ENCODE data around the gene SPANXN4. TPM values are rescaled to one million over a fixed set of nuclear protein-coding genes. Genes with fewer than 3 reads are reported as not detected.

SPANXN4 gene
- total and polyA plus RNA-seq, 2 of the 4 experiments (the other 2 are of a cell fraction) = not detected

DNA sequence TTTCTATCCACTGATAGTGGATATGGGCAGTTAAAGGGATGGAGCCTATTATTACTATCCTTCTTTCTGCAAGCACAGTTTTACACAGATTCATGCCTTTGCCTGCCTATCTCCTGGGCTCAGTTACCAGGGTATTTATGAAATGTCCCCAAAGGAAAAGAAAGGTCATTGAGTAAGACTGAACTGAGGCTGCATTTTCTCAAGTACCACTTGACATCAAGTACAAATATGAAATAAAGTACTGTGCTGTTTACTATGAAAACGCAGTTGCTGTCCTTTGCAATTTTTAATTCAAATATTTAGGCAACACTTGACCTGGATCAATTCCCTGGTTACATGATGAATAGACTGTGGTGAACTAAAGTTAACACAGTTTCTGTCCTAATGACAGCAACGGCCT is 23.5 kb upstream of the SPANXN4 start:
- H2BK20ac ChIP-seq (ENCODE audit: low read depth, low read length) = no peak overlapping the region
- intact Hi-C loops (cut with micrococcal nuclease) (no loop called here), dilution Hi-C loops (cut with HindIII; ENCODE audit: low sequenced_read_pairs, unreplicated experiment) (no loop called here), in situ Hi-C loops (cut with MboI; ENCODE audit: low sequenced_read_pairs) (no loop called here)
- no peak overlapping the region for H2BK5ac ChIP-seq (ENCODE audit: low read depth, low read length, poor library complexity, severe bottlenecking)
- H2BK15ac ChIP-seq (ENCODE audit: low read depth, low read length) = no peak overlapping the region
- H4K20me1 ChIP-seq (ENCODE audit: insufficient read depth, low read length) = no peaks in the 10 kb centered on the region
- H3K9me3 ChIP-seq (ENCODE audit: control insufficient read depth, insufficient read depth, low read length) = no peaks in the 10 kb centered on the region
- H3K36me3 ChIP-seq (ENCODE audit: control insufficient read depth, insufficient read depth, low read length) = no peaks in the 10 kb centered on the region
- no peak overlapping the region for H3K4ac ChIP-seq (ENCODE audit: low read depth, low read length)
- H3K4me1 ChIP-seq (ENCODE audit: control insufficient read depth, insufficient read depth, low read length) = no peaks in the 10 kb centered on the region
- H3K18ac ChIP-seq (ENCODE audit: low read depth, low read length) = no peak overlapping the region
- H3K27ac ChIP-seq (ENCODE audit: insufficient read depth, low read length) = no peak overlapping the region
- CTCF ChIA-PET = no interaction called here
- H4K8ac ChIP-seq (ENCODE audit: low read depth in 2 of 2, low read length in 2 of 2) = no peak overlapping the region
- no TSS peak for BruUV-seq (replicated peaks)
- ATAC-seq (ENCODE audit: low read depth) (no peak), DNase-seq (no peak)
- no peak overlapping the region for H3K14ac ChIP-seq (replicated peaks; ENCODE audit: low read depth, low read length)
- H4K5ac ChIP-seq (ENCODE audit: low read depth, low read length) = no peak overlapping the region
- H3K9me1 ChIP-seq (ENCODE audit: insufficient read depth, low read length) = no peaks in the 10 kb centered on the region
- no peak overlapping the region for H3K4me3 ChIP-seq (ENCODE audit: insufficient read depth, low read depth, low read length)
- no peak overlapping the region for H4K91ac ChIP-seq (ENCODE audit: insufficient read depth, low read depth, low read length)
- no peak overlapping the region for H2AK9ac ChIP-seq (replicated peaks; ENCODE audit: low read depth, low read length, poor library complexity)
- H3K27me3 ChIP-seq (ENCODE audit: control insufficient read depth, insufficient read depth, low read length) = no peaks in the 10 kb centered on the region
- no peak overlapping the region for H3K23ac ChIP-seq (ENCODE audit: low read depth, low read length)
- no peak overlapping the region for H2BK120ac ChIP-seq (ENCODE audit: low read depth, low read length)
- H3K79me1 ChIP-seq (ENCODE audit: low read depth in 1 of 2, low read length in 2 of 2) = no peaks in the 10 kb centered on the region
- POLR2A ChIA-PET (ENCODE audit: unreplicated experiment) = no interaction called here
- H3K9ac ChIP-seq (ENCODE audit: low read depth, low read length) = no peak overlapping the region
- no peak overlapping the region for H3K4me2 ChIP-seq (ENCODE audit: low read depth, low read length)
- H2AK5ac ChIP-seq (ENCODE audit: low read depth, low read length) = no peak overlapping the region
- H2AFZ ChIP-seq (replicated peaks; ENCODE audit: low read length, poor library complexity) = no peak overlapping the region
- WGBS, 2 experiments (ENCODE audit: extremely low coverage in 2 of 2, insufficient read length in 1 of 2) = no CpG with 5 or more reads among the region's 2 CpGs
- no peak overlapping the region for H3K56ac ChIP-seq (ENCODE audit: extremely low read depth, insufficient read depth, low read length)
- TF ChIP-seq BHLHE40 (IDR thresholded peaks at IDR 0.05; ENCODE audit: low read depth, low read length) = no peak
- TF ChIP-seq SMC3 (IDR thresholded peaks at IDR 0.05; ENCODE audit: low read depth, low read length) = no peak
- no peak for TF ChIP-seq NFE2L2 (IDR thresholded peaks at IDR 0.05; ENCODE audit: low read depth, low read length)
- TF ChIP-seq RCOR1 (IDR thresholded peaks at IDR 0.05; ENCODE audit: insufficient replicate concordance, low read length) = no peak
- no peak for TF ChIP-seq RFX5 (IDR thresholded peaks at IDR 0.05; ENCODE audit: low read depth, low read length)
- no peak for TF ChIP-seq CEBPB (IDR thresholded peaks at IDR 0.05; ENCODE audit: low read depth, low read length)
- TF ChIP-seq MAFK (IDR thresholded peaks at IDR 0.05; ENCODE audit: low read depth, low read length) = no peak
- TF ChIP-seq CHD1 (IDR thresholded peaks at IDR 0.05; ENCODE audit: low read depth, low read length) = no peak
- no peak for TF ChIP-seq MXI1 (IDR thresholded peaks at IDR 0.05; ENCODE audit: borderline replicate concordance, low read depth, low read length)

Measured in IMR-90 (cell line).